Fibroblast of lung (primary cell): ENCODE data around the gene CXCL9.

Experiments used
- EZH2 ChIP-seq: IDR thresholded peaks from 2 replicates; pipeline ENCODE4 v1.5.1; 2012; ENCODE audit warnings: low read length, control low read depth, mild to moderate bottlenecking; ENCODE audit errors: missing control alignments
- TF ChIP-seq, protein P1 (sequence below), 2 donors: IDR thresholded peaks in 1 of 2; conservative IDR thresholded peaks in 1 of 2; 1 replicate in 1 of 2; 2 replicates in 1 of 2; pipeline ENCODE4 v1.5.1; 2011 to 2012; ENCODE audit warnings: low read length in 2 of 2, control low read depth in 1 of 2, inconsistent platforms in 1 of 2, low read depth in 1 of 2, mild to moderate bottlenecking in 1 of 2

DNA sequence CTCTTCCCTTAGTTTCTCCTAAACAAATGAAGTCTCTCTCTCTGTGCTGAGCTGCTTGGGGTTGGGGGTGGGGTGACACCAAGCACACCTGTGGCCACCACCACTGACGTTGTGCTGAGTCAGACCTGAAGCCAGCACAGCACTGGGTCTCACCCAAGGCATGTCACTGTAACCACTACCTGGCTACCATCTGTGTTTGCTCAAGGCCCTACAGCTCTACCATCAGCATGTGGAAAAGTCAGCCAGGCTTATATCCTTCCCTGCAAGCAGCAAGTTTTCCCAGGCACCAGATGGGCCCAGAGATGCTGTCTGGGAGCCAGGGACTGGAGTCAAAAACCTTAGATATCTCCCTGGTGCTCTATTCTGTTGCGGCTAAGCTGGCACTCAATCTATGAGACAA is 9.1 kb upstream of the CXCL9 start:
- no peak for TF ChIP-seq EZH2
- TF ChIP-seq, protein P1, sequence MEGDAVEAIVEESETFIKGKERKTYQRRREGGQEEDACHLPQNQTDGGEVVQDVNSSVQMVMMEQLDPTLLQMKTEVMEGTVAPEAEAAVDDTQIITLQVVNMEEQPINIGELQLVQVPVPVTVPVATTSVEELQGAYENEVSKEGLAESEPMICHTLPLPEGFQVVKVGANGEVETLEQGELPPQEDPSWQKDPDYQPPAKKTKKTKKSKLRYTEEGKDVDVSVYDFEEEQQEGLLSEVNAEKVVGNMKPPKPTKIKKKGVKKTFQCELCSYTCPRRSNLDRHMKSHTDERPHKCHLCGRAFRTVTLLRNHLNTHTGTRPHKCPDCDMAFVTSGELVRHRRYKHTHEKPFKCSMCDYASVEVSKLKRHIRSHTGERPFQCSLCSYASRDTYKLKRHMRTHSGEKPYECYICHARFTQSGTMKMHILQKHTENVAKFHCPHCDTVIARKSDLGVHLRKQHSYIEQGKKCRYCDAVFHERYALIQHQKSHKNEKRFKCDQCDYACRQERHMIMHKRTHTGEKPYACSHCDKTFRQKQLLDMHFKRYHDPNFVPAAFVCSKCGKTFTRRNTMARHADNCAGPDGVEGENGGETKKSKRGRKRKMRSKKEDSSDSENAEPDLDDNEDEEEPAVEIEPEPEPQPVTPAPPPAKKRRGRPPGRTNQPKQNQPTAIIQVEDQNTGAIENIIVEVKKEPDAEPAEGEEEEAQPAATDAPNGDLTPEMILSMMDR (conservative IDR thresholded peaks at IDR 0.05 in 1 of 2, IDR thresholded peaks at IDR 0.05 in 1 of 2; ENCODE audit: low read depth in 1 of 2, low read length in 2 of 2): no peak
